GM19467 (cell line): Measurements from ENCODE around the gene DOLK.

Experiments
- ATAC-seq: cut with Tn5 transposase; IDR thresholded peaks from one replicate; pipeline ENCODE4 v1.9.1; 2021; ENCODE audit warnings: mild to moderate bottlenecking, moderate library complexity; ENCODE audit not compliant: unreplicated experiment

Gene DOLK

DNA sequence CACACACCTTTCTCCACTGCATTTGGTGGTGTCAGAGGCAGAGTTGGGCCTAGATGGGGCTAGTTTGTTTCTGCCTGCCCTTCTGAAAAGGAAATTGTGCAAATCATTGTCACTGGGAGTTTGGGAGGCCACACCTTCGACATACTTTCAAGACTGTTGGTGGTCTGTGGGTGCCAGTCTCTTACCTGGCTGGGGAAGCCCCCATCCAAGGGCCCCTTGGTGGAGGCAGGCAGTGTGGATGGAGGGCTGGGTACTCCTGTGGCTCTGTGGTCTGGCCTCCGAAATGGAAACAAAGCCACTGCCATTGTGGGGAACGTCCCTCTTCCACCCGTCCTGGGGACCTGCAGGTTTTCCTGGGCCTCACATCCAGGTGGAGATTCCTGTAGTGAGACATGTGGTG is 37.5 kb downstream of the DOLK start:
- ATAC-seq, result no peak

DNA sequence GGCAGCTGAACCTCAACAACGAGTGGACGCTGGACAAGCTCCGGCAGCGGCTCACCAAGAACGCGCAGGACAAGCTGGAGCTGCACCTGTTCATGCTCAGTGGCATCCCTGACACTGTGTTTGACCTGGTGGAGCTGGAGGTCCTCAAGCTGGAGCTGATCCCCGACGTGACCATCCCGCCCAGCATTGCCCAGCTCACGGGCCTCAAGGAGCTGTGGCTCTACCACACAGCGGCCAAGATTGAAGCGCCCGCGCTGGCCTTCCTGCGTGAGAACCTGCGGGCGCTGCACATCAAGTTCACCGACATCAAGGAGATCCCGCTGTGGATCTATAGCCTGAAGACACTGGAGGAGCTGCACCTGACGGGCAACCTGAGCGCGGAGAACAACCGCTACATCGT is 39.0 kb downstream of the DOLK start:
- ATAC-seq, result no peak

DNA sequence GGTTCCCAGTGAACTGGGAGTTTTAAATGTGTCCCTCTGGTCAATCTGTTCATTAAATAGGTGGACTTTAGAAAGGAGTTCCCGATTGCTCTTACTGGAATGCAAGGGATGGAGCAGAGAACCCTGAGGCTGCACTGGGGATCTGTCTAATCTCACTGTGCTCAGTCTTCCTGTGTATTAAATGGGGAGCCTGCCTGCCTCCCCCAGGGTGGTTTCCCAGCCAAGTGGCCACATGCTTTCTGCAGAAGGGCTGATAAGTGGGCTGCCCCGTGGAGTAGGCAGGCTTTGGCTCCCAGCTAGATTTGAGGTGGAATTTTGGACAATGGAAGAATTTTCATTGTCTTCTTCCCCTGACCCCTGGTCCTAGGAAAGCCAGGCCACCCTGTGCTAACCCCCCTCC is 40.7 kb downstream of the DOLK start:
- no peak for ATAC-seq

DNA sequence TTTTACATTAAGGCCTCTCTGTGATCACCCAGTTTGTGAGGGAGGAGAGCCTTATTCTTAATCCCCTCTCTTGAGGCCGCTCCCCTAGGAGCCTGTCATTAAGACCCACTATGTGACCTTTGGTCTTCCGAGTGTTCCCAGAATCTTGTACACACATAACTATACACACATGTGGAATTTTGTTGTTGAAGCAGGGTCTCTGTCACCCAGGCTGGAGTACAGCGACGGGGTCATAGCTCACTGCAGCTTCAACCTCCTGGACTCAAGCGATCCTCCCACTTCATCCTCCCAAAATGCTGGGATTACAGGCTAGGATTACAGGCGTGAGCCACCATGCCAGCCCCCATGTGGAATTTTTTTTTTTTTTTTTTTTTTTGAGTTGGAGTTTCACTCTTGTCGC is 41.4 kb downstream of the DOLK start:
- ATAC-seq, result no peak

DNA sequence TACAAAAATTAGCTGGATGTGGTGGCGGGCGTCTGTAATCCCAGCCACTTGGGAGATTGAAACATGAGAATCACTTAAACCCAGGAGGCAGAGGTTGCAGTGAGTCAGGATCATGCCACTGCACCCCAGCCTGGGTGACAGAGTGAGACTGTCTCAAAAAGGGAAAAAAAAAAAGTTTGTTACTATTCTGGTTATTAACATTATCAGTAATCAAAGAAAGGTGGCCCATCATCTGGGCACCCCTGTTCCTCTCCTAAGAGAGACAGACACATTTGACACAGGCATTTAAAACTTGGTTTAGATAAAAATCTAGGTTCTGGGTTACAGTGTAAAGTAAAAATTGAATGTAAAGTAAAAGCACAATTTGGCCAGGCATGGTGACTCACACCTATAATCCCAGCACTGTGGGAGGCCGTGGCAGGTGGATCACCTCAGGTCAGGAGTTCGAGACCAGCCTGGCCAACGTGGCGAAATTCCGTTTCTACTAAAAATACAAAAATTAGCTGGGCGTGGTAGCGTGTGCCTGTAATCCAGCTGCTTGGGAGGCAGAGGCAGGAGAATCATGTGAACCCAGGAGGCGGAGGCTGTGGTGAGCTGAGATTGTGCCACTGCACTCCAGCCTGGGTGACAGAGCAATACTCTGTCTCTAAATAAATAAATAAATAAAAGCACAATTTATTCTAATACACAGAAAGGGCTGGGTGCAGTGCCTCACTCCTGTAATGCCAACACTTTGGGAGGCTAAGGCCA is 43.4 kb downstream of the DOLK start:
- ATAC-seq, result no peak

DNA sequence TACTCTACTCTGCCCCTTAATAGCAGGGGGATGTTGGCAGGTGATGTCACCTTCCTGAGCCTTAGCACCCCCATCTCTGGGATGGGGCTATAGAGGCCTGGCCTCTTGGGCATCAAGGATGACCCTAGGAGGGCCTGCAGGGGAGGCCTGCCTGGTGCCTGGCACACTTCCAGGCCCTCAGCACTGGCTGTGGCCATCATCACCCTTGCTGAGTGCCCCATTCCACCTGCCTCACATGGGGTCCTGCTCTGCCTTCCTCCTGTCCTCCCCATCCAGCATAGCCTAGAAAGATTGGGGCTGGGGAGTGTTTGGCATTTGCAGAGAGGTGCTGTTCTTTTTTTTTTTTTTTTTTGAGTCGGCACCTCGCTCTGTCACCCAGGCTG is 44.3 kb downstream of the DOLK start:
- no peak for ATAC-seq

DNA sequence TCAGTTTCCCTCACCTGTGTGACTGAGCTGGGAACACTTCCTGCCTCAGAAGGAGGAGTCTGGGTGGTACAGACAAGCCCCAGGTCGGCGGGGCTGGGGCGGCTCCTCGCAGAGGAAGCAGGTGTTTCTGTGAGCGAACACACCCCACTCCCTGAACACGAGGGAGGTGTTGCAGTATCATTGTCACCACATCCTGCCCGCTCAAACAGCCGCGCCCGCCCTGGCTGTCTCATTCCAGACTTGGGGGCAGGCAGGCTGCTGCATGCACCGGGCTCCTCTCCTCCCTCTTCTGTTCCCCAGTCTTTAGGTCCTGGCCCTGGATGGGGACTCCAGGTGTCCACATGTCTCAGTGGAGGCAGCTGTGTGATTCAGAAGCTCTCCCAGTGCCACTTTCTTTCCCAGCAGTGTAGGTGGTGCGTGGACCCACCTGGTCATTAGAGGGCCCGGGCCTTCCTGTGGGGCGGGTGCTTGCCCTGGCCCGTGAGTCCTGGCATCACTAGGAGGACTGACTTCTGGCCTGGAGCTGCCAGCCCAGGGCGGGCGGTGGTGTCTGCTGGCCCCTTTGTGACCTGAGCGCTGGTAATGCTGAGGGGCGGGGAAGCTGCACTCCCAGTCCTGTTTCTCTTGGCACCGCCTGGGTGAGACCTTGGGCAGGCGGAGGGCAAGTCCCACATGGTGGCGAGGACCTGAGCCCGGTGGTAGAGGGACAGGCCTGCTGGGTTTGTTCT is 44.9 kb downstream of the DOLK start:
- ATAC-seq, result peak; percentile 85

DNA sequence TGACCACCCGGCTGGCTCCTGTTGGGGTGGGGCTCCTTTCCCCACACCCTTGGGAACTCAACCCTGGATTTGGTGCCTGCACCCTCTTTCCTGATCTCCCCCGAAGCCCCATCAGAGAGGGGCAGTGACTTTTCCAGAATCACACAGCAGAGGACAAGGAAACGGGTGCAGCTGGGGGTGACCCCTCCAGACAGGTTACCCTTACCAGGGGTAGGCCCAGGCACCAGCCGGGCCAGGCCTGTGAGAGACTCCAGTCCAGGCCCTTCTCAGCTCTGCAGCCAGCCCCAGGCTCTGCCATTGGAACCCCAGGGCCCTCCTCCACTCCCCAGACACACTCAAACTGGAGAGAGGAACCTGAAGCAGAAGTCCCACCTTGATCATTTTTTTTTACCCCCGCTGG is 45.6 kb downstream of the DOLK start:
- ATAC-seq, result no peak

DNA sequence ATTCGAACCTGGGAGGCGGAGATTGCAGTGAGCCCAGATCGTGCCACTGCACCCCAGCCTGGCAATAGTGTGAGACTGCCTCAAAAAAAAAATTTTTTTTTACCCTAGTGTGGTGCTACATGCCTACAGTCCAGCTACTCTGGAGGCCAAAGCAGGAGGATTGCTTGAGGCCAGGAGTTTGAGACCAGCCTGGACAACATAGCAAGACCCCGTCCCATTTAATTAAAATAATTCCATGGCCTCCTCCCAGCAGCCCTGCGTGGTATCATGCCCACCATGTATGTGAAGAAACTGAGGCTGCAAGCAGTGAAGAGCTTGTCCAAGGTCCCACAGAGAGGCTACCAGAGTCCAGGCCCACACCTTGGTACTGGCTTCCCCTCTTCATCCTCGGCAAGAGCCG is 46.0 kb downstream of the DOLK start:
- no peak for ATAC-seq

DNA sequence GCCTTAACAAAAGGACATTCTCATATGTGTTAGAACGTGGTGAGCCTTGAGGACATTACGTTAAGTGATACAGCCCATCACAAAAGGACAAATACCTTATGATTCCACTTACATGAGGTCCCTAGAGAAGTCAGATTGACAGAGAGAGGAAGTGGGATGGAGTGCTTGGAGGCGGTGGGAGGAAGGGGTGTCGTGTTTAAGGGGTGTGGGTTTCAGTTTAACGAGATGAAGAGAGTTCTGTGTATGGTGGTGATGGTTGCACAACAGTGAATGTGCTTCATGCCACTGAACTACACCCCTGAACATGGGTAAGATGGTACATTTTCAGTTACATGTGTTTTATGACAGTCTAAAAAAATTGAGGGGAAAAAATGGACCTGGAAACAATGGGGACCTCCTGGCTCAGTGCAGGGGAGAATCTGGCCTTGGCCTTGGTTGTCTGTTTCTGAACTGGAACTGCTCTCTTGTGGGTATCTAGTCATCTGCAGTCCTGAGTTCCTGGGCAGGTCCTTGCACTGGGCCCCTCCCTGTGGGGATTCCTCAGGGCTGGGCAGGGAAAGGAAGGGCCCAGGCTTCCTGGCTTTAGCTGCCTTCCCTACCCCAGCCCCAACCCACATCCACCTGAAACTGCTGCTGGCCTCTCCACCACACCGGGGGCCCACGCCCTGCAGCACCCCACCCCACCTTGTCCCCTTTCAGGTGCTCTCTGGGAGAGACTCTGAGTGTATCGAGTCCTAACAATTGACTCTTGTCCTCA is 47.7 kb downstream of the DOLK start:
- ATAC-seq, result no peak

DNA sequence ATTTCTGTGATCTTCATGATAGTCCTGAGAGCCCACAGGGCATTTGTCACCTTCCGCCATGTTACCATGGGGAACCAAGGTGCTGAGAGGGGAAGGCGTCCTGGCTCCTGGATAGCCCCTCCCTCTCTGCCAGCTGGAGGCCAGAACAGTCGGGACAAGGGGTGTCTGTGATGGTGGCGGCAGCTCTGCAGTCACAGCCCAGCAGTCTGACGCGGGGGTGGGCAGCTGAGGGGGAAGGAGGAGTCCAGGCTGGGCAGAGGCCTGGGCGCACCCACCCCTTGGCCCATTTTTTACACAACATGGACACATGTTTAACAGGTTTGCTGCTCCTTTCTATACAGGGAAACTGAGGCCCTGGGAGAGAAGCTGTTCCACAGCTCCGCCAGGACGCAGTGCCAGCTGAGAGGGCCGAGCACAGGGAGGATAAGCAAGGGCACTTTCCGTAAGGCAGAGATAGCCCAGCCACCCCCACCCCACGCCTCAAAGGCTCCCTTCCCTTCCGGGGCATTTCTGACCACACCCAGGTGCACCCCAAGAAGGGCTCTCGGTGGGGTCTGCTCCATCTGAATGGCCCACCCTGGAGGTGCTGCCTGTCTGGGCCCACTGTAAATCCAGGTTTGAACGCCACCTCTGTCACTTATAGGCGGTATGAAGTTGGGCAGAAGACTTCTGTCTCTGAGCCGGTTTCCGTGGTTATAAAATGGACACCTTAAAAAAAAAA is 48.4 kb downstream of the DOLK start:
- no peak for ATAC-seq

DNA sequence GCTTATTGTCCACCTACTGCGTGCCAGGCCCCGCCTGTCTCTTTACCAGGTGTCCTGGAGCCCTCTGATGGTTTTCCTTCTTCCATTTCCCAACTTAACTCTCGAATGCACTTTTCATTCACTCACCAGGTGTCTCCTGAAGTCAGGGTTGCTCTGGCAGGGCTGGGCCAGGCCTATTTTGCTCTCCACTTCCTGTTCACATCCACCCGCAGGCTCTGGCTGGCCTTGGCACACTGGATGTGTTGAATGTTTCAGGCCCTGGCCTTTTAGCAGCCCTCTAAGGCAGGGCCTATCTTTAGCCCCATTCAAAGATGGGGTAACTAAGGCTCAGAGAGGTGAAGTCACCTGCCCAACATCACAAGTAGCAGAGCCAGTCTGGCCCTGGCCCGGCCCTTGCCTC is 49.0 kb downstream of the DOLK start:
- no peak for ATAC-seq

DNA sequence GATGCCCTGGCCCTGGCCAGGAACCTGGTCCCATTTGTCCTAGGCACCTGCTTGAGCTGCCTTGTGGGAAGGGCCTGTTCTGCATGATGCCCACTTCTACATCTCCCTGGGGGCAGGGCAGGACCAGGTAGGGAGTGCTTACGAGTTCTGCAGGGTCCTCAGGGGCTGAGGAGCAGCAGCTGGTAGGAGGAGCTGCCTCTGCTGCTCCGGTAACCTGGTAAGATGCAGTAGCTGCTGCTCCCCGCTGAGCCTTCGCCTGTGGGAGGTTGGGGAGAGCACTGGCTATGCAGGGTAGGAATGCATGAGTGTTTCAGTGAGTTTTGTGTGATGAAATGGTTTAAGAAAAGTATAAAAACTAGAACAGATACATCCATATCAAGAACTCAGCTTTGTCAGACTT is 51.8 kb downstream of the DOLK start:
- ATAC-seq, result no peak
